H1 (cell line): ENCODE data around the gene SCAMP4. TPM values are rescaled to one million over a fixed set of nuclear protein-coding genes. Genes with fewer than 3 reads are reported as not detected.

Source experiments
- CREB1 ChIP-seq: IDR thresholded peaks from 2 replicates; pipeline ENCODE4 v1.6.1; 2012; ENCODE audit warnings: inconsistent platforms
- EP300 ChIP-seq, 2 experiments: IDR thresholded peaks; 1 replicate in 1 of 2; 2 replicates in 1 of 2; pipeline ENCODE4 v1.6.1; 2011 to 2012; ENCODE audit warnings: low read depth in 2 of 2, low read length in 2 of 2, mild to moderate bottlenecking in 2 of 2, borderline replicate concordance in 1 of 2, inconsistent platforms in 1 of 2, moderate library complexity in 1 of 2
- EZH2 ChIP-seq: fragments of 200-600 bp; sonication (generic); IDR thresholded peaks from 2 replicates; pipeline ENCODE4 v1.7.1; 2012; ENCODE audit warnings: low read depth, mild to moderate bottlenecking, moderate library complexity, low read length, inconsistent platforms; ENCODE audit not compliant: severe bottlenecking
- GTF2F1 ChIP-seq: IDR thresholded peaks from 2 replicates; pipeline ENCODE4 v1.6.1; 2012; ENCODE audit warnings: low read depth, low read length, improper control_type of control experiment, borderline replicate concordance
- KDM5A ChIP-seq: fragments of 200-600 bp; IDR thresholded peaks from 2 replicates; pipeline ENCODE4 v1.7.1; 2012; ENCODE audit warnings: mild to moderate bottlenecking, low read length, inconsistent platforms, mixed read lengths
- SAP30 ChIP-seq: fragments of 300-600 bp; sonication (generic); IDR thresholded peaks from 2 replicates; pipeline ENCODE4 v1.7.1; 2012; ENCODE audit warnings: low read length, moderate library complexity, mild to moderate bottlenecking, inconsistent platforms; ENCODE audit not compliant: insufficient read depth, insufficient replicate concordance
- SUZ12 ChIP-seq: fragments of 200-600 bp; sonication (generic); IDR thresholded peaks from 2 replicates; pipeline ENCODE4 v1.6.1; 2012; ENCODE audit warnings: mild to moderate bottlenecking, inconsistent platforms, low read length, moderate library complexity, mixed read lengths
- TCF12 ChIP-seq: IDR thresholded peaks from 2 replicates; pipeline ENCODE4 v1.6.1; 2011; ENCODE audit warnings: low read depth, mild to moderate bottlenecking, low read length
- polyA plus RNA-seq, 7 experiments: library from polyadenylated mRNA; depleted of rRNA in 3 of 7; stranded (reverse) in 5 of 7; unstranded in 2 of 7; fragments of >200 nt in 5 of 7; fragments of 200-250 nt in 2 of 7; gene quantifications; 1 replicate in 5 of 7; 2 replicates in 1 of 7; 4 replicates in 1 of 7; pipeline versions ENCODE4 v1.2.1 to v1.2.3, GENCODE V29; 2011 to 2013; ENCODE audit warnings: missing spikeins in 2 of 7, mixed read lengths in 2 of 7
- total RNA-seq: library from RNA; stranded (reverse); fragmentation: NEBNext Ultra II Directional; extraction: Animal tissue kit (Norgen Biotek cat#: 25700); gene quantifications from 2 replicates; pipeline ENCODE4 v1.2.1, GENCODE V29; 2021
- TF ChIP-seq, protein P1 (sequence below): fragments of 300-600 bp; sonication (generic); IDR thresholded peaks from 2 replicates; pipeline ENCODE4 v1.7.1; 2012; ENCODE audit warnings: low read length, moderate library complexity, mild to moderate bottlenecking, inconsistent platforms; ENCODE audit not compliant: insufficient replicate concordance
- TF ChIP-seq, protein P2 (sequence below): IDR thresholded peaks from 2 replicates; pipeline ENCODE4 v1.6.1; 2011; ENCODE audit warnings: low read length, improper control_type of control experiment

SCAMP4 gene
- total and polyA plus RNA-seq, 2 of the 8 experiments (the other 6 are each of a cell fraction or from before 2014, with no cell fraction given): 17.1 to 61.4 TPM

DNA sequence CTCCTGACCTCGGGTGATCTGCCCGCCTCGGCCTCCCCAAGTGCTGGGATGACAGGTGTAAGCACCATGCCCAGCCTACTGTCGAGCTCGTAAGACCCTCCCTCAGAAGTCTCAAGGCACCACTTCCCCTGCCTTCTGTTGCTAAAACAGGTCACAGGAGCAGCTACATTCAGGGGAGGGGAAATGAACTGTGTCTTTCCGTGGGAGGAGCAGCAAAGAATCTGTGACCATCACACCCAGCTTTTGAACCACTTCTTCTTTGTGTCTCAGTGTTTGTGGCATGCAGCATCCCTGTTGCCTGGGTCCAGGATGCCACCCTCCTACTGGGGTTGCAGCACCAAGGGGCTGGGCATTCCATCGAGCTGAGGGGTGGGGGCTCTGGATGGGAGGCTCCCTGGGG, 28.0 kb downstream of the SCAMP4 start (continued):
- TF ChIP-seq, protein P1, sequence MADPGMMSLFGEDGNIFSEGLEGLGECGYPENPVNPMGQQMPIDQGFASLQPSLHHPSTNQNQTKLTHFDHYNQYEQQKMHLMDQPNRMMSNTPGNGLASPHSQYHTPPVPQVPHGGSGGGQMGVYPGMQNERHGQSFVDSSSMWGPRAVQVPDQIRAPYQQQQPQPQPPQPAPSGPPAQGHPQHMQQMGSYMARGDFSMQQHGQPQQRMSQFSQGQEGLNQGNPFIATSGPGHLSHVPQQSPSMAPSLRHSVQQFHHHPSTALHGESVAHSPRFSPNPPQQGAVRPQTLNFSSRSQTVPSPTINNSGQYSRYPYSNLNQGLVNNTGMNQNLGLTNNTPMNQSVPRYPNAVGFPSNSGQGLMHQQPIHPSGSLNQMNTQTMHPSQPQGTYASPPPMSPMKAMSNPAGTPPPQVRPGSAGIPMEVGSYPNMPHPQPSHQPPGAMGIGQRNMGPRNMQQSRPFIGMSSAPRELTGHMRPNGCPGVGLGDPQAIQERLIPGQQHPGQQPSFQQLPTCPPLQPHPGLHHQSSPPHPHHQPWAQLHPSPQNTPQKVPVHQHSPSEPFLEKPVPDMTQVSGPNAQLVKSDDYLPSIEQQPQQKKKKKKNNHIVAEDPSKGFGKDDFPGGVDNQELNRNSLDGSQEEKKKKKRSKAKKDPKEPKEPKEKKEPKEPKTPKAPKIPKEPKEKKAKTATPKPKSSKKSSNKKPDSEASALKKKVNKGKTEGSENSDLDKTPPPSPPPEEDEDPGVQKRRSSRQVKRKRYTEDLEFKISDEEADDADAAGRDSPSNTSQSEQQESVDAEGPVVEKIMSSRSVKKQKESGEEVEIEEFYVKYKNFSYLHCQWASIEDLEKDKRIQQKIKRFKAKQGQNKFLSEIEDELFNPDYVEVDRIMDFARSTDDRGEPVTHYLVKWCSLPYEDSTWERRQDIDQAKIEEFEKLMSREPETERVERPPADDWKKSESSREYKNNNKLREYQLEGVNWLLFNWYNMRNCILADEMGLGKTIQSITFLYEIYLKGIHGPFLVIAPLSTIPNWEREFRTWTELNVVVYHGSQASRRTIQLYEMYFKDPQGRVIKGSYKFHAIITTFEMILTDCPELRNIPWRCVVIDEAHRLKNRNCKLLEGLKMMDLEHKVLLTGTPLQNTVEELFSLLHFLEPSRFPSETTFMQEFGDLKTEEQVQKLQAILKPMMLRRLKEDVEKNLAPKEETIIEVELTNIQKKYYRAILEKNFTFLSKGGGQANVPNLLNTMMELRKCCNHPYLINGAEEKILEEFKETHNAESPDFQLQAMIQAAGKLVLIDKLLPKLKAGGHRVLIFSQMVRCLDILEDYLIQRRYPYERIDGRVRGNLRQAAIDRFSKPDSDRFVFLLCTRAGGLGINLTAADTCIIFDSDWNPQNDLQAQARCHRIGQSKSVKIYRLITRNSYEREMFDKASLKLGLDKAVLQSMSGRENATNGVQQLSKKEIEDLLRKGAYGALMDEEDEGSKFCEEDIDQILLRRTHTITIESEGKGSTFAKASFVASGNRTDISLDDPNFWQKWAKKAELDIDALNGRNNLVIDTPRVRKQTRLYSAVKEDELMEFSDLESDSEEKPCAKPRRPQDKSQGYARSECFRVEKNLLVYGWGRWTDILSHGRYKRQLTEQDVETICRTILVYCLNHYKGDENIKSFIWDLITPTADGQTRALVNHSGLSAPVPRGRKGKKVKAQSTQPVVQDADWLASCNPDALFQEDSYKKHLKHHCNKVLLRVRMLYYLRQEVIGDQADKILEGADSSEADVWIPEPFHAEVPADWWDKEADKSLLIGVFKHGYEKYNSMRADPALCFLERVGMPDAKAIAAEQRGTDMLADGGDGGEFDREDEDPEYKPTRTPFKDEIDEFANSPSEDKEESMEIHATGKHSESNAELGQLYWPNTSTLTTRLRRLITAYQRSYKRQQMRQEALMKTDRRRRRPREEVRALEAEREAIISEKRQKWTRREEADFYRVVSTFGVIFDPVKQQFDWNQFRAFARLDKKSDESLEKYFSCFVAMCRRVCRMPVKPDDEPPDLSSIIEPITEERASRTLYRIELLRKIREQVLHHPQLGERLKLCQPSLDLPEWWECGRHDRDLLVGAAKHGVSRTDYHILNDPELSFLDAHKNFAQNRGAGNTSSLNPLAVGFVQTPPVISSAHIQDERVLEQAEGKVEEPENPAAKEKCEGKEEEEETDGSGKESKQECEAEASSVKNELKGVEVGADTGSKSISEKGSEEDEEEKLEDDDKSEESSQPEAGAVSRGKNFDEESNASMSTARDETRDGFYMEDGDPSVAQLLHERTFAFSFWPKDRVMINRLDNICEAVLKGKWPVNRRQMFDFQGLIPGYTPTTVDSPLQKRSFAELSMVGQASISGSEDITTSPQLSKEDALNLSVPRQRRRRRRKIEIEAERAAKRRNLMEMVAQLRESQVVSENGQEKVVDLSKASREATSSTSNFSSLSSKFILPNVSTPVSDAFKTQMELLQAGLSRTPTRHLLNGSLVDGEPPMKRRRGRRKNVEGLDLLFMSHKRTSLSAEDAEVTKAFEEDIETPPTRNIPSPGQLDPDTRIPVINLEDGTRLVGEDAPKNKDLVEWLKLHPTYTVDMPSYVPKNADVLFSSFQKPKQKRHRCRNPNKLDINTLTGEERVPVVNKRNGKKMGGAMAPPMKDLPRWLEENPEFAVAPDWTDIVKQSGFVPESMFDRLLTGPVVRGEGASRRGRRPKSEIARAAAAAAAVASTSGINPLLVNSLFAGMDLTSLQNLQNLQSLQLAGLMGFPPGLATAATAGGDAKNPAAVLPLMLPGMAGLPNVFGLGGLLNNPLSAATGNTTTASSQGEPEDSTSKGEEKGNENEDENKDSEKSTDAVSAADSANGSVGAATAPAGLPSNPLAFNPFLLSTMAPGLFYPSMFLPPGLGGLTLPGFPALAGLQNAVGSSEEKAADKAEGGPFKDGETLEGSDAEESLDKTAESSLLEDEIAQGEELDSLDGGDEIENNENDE: no peak
- TF ChIP-seq KDM5A: no peak
- no peak for TF ChIP-seq EZH2
- no peak for TF ChIP-seq CREB1
- no peak for TF ChIP-seq SUZ12
- TF ChIP-seq EP300 (IDR thresholded peaks at IDR 0.05; ENCODE audit: borderline replicate concordance in 1 of 2, low read depth in 2 of 2, low read length in 2 of 2): no peak
- no peak for TF ChIP-seq TCF12
- TF ChIP-seq GTF2F1: no peak
- TF ChIP-seq, protein P2, sequence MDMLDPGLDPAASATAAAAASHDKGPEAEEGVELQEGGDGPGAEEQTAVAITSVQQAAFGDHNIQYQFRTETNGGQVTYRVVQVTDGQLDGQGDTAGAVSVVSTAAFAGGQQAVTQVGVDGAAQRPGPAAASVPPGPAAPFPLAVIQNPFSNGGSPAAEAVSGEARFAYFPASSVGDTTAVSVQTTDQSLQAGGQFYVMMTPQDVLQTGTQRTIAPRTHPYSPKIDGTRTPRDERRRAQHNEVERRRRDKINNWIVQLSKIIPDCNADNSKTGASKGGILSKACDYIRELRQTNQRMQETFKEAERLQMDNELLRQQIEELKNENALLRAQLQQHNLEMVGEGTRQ: no peak
- no peak for TF ChIP-seq SAP30
